HG02884 (cell line): ENCODE results near the gene SLC1A5.

Experiments
- ATAC-seq: cut with Tn5 transposase; IDR thresholded peaks from one replicate; pipeline ENCODE4 v1.9.1; 2021; ENCODE audit warnings: mild to moderate bottlenecking, moderate library complexity; ENCODE audit not compliant: unreplicated experiment

SLC1A5 gene

DNA sequence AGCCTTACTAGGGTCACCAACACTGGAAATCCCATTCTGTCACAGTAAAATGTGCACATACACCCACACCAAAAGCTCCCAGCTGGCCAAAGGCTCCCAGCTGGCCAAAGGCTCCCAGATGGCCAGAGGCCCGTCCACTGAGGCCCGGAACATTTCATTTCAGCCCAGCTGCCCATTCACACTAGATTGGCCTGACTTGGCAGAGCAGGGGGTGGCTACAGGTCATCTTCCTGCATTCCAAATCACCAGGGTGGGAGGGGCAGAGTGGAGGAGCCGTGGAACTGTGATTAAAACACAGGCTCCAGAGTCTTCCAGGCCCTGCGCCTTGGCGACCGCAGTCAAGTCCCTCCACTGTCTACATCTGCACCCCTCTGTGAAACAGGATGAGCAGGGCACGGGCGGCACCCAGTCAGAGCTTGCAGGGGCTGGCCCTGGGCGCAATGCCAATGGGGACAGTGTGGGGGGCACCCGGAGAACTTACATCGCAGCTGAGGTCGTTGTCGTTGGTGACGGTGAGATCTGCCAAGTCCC is 61.4 kb downstream of the SLC1A5 start:
- ATAC-seq = no peak

DNA sequence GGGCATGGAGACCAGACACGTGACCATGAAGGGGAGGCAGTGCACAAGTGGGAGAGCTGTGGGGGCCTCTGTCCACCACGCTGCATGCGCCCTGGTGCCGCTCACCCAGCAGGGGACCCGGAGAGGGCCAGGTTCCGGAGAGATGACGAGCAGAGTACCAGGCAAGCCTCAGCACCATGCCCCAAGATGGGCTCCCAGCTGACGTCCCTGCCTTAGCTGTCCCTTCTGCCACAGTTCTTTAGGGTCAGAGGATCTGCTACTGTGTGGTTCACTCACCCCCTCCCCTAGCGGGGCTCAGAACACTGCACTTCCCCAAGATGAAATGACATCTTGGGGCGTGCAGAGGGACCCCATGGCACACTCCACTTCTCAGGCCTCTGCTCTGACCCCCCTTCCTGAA is 61.8 kb downstream of the SLC1A5 start:
- no peak for ATAC-seq

DNA sequence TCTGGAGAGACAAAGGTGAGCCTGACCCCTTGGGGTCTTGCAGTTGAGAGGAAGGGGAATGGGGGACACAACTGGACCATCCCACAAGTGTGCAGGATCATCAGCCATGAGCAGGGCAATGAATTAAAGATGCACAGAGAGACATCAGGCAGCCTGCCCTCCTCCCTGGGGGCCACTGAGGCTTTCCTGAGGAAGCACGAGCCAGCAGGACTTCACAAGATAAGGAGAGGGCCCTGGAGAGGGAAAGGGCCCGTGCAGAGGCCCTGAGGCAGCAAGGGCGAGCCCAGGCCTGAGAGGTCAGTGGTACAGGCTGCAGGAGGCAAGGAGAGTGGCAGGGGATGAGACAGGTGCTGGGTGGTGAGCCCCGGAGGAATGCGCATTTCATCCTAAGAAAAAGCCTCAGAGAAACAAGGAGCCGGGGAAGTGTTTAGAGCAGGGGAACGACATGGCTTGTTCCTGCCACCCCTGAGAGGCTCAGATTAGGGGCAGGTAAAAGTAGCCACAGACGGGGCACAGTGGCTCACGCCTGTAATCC is 62.5 kb downstream of the SLC1A5 start:
- no peak for ATAC-seq

DNA sequence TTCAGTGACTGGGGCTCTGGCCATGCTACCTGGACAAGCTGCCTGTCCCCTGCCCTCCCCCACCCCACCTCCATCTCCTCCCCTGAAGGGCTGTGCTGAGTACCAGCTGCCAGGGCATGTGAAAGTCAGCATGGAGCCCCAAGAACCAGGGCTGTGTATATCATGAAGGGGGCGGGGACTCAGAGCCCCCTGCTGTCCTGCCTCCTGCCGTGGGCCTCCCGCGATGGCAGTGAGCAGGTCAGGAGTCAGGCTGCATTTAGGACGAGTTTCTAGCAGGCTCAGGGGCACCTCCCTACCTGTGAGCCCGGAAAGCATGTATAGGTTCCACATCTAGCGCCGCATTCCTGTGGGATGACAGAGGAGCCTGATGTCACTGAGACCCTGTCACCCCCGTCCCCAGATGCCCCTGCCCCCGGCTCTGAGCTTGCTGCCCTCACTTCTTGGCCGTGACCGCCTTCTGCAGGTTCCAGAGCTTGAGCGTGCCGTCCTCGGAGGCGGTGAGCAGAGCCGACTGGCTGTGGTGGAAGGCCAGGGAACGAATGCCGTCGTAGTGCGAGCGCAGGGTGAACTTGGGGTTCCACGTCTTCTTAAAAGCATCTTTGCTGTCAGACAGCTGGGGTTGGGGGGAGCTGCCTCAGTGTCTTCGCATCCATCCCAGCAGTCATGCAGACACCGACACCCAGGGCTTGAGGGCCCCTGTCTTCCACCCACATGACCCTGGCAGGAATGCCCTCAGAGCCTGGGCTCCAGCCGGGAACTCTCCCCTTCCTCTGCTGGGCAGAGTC is 63.2 kb downstream of the SLC1A5 start:
- ATAC-seq = no peak
